Measurements from ENCODE around the gene POLN. TPM values are rescaled to one million over a fixed set of nuclear protein-coding genes. Genes with fewer than 3 reads are reported as not detected.

The POLN gene
- total RNA-seq, 4 donors from 2014 or later = 3.3 to 9.6 (median 5.5) TPM

- no peak overlapping the region for H3K27ac ChIP-seq
- DNase-seq (ENCODE audit: low spot score in 2 of 2) = no peak
- WGBS, 2 donors = 65 to 70% methylated on average over 5 of the region's 5 CpGs
- H3K27me3 ChIP-seq = no peaks in the 10 kb centered on the region
- H3K9me3 ChIP-seq = peaks cover 0 to 4% (median 0%) of the 10 kb centered on the region in 4 donors
- no peak overlapping the region for H3K4me3 ChIP-seq
- H3K4me1 ChIP-seq = no peaks in the 10 kb centered on the region
- no peaks in the 10 kb centered on the region for H3K36me3 ChIP-seq
- TF ChIP-seq CTCF (IDR thresholded peaks at IDR 0.05) (no peak), EP300 (IDR thresholded peaks at IDR 0.05) (no peak), POLR2A (IDR thresholded peaks at IDR 0.05) (no peak)
Observed at GRCh38 chr4:2151544-2151943, 90.4 kb downstream of the POLN start.

- no peak overlapping the region for H3K27ac ChIP-seq
- no peak for DNase-seq (ENCODE audit: low spot score in 2 of 2)
- H3K9me3 ChIP-seq = peaks cover 0 to 2% (median 0%) of the 10 kb centered on the region in 4 donors
- no peak overlapping the region for H3K4me3 ChIP-seq
- TF ChIP-seq EP300 (IDR thresholded peaks at IDR 0.05) = no peak
- no peak for TF ChIP-seq CTCF (IDR thresholded peaks at IDR 0.05)
- no peak for TF ChIP-seq POLR2A (IDR thresholded peaks at IDR 0.05)
- 90 to 94% methylated on average over 1 of the region's 1 CpG for WGBS, 2 donors
- no peaks in the 10 kb centered on the region for H3K4me1 ChIP-seq
- no peaks in the 10 kb centered on the region for H3K27me3 ChIP-seq
- no peaks in the 10 kb centered on the region for H3K36me3 ChIP-seq
Observed at GRCh38 chr4:2150076-2150475, 91.8 kb downstream of the POLN start.

- Histone ChIP-seq H3K4me1 (peaks cover 0 to 27% (median 2%) of the 10 kb centered on the region in 4 donors), H3K4me3 (peak overlapping the region in 1 of 4 donors; percentile 6), H3K9me3 (peaks cover 0 to 10% (median 2%) of the 10 kb centered on the region in 4 donors), H3K36me3 (no peaks in the 10 kb centered on the region), H3K27me3 (no peaks in the 10 kb centered on the region), H3K27ac (peak overlapping the region; percentile 53 to 88 (median 79))
- no peak for TF ChIP-seq POLR2A (IDR thresholded peaks at IDR 0.05)
- peak in 1 of 5 experiments; percentile 22 for TF ChIP-seq CTCF (IDR thresholded peaks at IDR 0.05)
- TF ChIP-seq EP300 (IDR thresholded peaks at IDR 0.05) = peak; percentile 12 to 13
- no peak for DNase-seq (ENCODE audit: low spot score in 2 of 2)
- 55% methylated on average over 7 of the region's 7 CpGs for WGBS, 2 donors
Observed at GRCh38 chr4:2142630-2143427, 99.1 kb downstream of the POLN start.

GRCh38 chr4:2141762-2142451 lies 100.0 kb downstream of the POLN start:
- DNase-seq (ENCODE audit: low spot score in 2 of 2) = no peak
- Histone ChIP-seq H3K36me3 (no peaks in the 10 kb centered on the region), H3K27ac (peak overlapping the region; percentile 53 to 88 (median 79)), H3K4me1 (peaks cover 0 to 27% (median 2%) of the 10 kb centered on the region in 4 donors), H3K9me3 (peaks cover 0 to 10% (median 2%) of the 10 kb centered on the region in 4 donors), H3K4me3 (peak overlapping the region in 1 of 4 donors; percentile 6), H3K27me3 (no peaks in the 10 kb centered on the region)
- TF ChIP-seq EP300 (IDR thresholded peaks at IDR 0.05) (peak in 1 of 2 donors; percentile 51), CTCF (IDR thresholded peaks at IDR 0.05) (no peak)
- 24 to 46% methylated on average over 7 of the region's 7 CpGs for WGBS, 2 donors

All from tibial nerve (tissue), 4 donors.